ENCODE measurements around the gene SSH2.
"Not testable (repeated sequence)": the region's sequence is repeated elsewhere in the genome, so short reads cannot be mapped to it uniquely, and the experiment has no call there.

Gene SSH2

GRCh38 chr17:29936724-29937123, 6.7 kb upstream of the SSH2 start:
- Histone ChIP-seq H3K9me3 (replicated peaks in 1 of 2; ENCODE audit: control insufficient read depth in 2 of 2, insufficient read depth in 1 of 2, low read depth in 1 of 2, low read length in 2 of 2) (no peaks in the 10 kb centered on the region), H2BK12ac (ENCODE audit: low read length) (no peak overlapping the region), H3K18ac (ENCODE audit: low read length) (no peak overlapping the region), H3K4ac (ENCODE audit: low read length) (no peak overlapping the region), H3K4me1 (ENCODE audit: control insufficient read depth in 2 of 2, insufficient read depth in 1 of 2, low read depth in 1 of 2, low read length in 2 of 2) (peaks cover 0 to 1% of the 10 kb centered on the region in 2 donors), H2AFZ (ENCODE audit: low read length) (no peak overlapping the region), H2BK15ac (ENCODE audit: low read length) (no peak overlapping the region), H4K8ac (ENCODE audit: low read depth, low read length) (no peak overlapping the region), H3K36me3 (replicated peaks in 1 of 2; ENCODE audit: control insufficient read depth in 2 of 2, insufficient read depth in 2 of 2, low read length in 2 of 2) (no peaks in the 10 kb centered on the region), H2BK5ac (ENCODE audit: low read length) (no peak overlapping the region), H2AK5ac (ENCODE audit: low read depth, low read length) (no peak overlapping the region), H3K27ac (replicated peaks; ENCODE audit: low read length) (no peak overlapping the region), H3K9ac (ENCODE audit: low read depth, low read length, poor library complexity) (no peak overlapping the region), H2BK120ac (ENCODE audit: low read depth, low read length) (no peak overlapping the region), H3K27me3 (ENCODE audit: control insufficient read depth in 3 of 3, insufficient read depth in 3 of 3, low read depth in 1 of 3, low read length in 3 of 3) (peaks cover 0 to 13% (median 0%) of the 10 kb centered on the region in 3 experiments), H3K14ac (ENCODE audit: low read length) (no peak overlapping the region), H4K91ac (ENCODE audit: low read depth, low read length, poor library complexity) (no peak overlapping the region), H3K23ac (ENCODE audit: low read depth, low read length, poor library complexity) (no peak overlapping the region), H3K4me3 (ENCODE audit: low read length in 2 of 2) (no peak overlapping the region), H3K79me1 (ENCODE audit: low read depth, low read length) (no peaks in the 10 kb centered on the region), H3K4me2 (ENCODE audit: insufficient read depth, low read length, poor library complexity, severe bottlenecking) (no peak overlapping the region)
- DNase-seq (ENCODE audit: low spot score): no peak
- no CpG with 5 or more reads among the region's 2 CpGs for WGBS, 2 donors (ENCODE audit: extremely low coverage in 2 of 2, insufficient read length in 2 of 2, insufficient replicate concordance in 1 of 2)

- H3K4me2 ChIP-seq (ENCODE audit: insufficient read depth, low read length, poor library complexity, severe bottlenecking); H3K9ac ChIP-seq (ENCODE audit: low read depth, low read length, poor library complexity); H3K14ac ChIP-seq (ENCODE audit: low read length); H2AK5ac ChIP-seq (ENCODE audit: low read depth, low read length); DNase-seq (ENCODE audit: low spot score); H3K27ac ChIP-seq (replicated peaks; ENCODE audit: low read length); H2BK5ac ChIP-seq (ENCODE audit: low read length); H2BK120ac ChIP-seq (ENCODE audit: low read depth, low read length); H3K4me1 ChIP-seq (ENCODE audit: control insufficient read depth in 2 of 2, insufficient read depth in 1 of 2, low read depth in 1 of 2, low read length in 2 of 2); H3K9me3 ChIP-seq (replicated peaks in 1 of 2; ENCODE audit: control insufficient read depth in 2 of 2, insufficient read depth in 1 of 2, low read depth in 1 of 2, low read length in 2 of 2); H2AFZ ChIP-seq (ENCODE audit: low read length); H3K27me3 ChIP-seq (ENCODE audit: control insufficient read depth in 3 of 3, insufficient read depth in 3 of 3, low read depth in 1 of 3, low read length in 3 of 3); H3K36me3 ChIP-seq (replicated peaks in 1 of 2; ENCODE audit: control insufficient read depth in 2 of 2, insufficient read depth in 2 of 2, low read length in 2 of 2); H4K91ac ChIP-seq (ENCODE audit: low read depth, low read length, poor library complexity); H3K4me3 ChIP-seq (ENCODE audit: low read length in 2 of 2); H2BK12ac ChIP-seq (ENCODE audit: low read length); H2BK15ac ChIP-seq (ENCODE audit: low read length); H3K18ac ChIP-seq (ENCODE audit: low read length); H3K23ac ChIP-seq (ENCODE audit: low read depth, low read length, poor library complexity); H3K79me1 ChIP-seq (ENCODE audit: low read depth, low read length); H4K8ac ChIP-seq (ENCODE audit: low read depth, low read length); H3K4ac ChIP-seq (ENCODE audit: low read length): not testable (repeated sequence)
- WGBS, 2 donors (ENCODE audit: extremely low coverage in 2 of 2, insufficient read length in 2 of 2, insufficient replicate concordance in 1 of 2): no CpG with 5 or more reads among the region's 3 CpGs
Observed at GRCh38 chr17:29935909-29936308, 5.9 kb upstream of the SSH2 start.

GRCh38 chr17:29933379-29933778, 3.4 kb upstream of the SSH2 start:
- Histone ChIP-seq H3K36me3 (replicated peaks in 1 of 2; ENCODE audit: control insufficient read depth in 2 of 2, insufficient read depth in 2 of 2, low read length in 2 of 2) (no peaks in the 10 kb centered on the region), H3K79me1 (ENCODE audit: low read depth, low read length) (no peaks in the 10 kb centered on the region), H3K23ac (ENCODE audit: low read depth, low read length, poor library complexity) (no peak overlapping the region), H3K4me1 (ENCODE audit: control insufficient read depth in 2 of 2, insufficient read depth in 1 of 2, low read depth in 1 of 2, low read length in 2 of 2) (peaks cover 3 to 11% of the 10 kb centered on the region in 2 donors), H4K91ac (ENCODE audit: low read depth, low read length, poor library complexity) (no peak overlapping the region), H3K9ac (ENCODE audit: low read depth, low read length, poor library complexity) (no peak overlapping the region), H3K4ac (ENCODE audit: low read length) (no peak overlapping the region), H2BK5ac (ENCODE audit: low read length) (no peak overlapping the region), H3K4me2 (ENCODE audit: insufficient read depth, low read length, poor library complexity, severe bottlenecking) (no peak overlapping the region), H2BK12ac (ENCODE audit: low read length) (no peak overlapping the region), H3K27ac (replicated peaks; ENCODE audit: low read length) (no peak overlapping the region), H4K8ac (ENCODE audit: low read depth, low read length) (no peak overlapping the region), H3K27me3 (ENCODE audit: control insufficient read depth in 3 of 3, insufficient read depth in 3 of 3, low read depth in 1 of 3, low read length in 3 of 3) (peaks cover 0 to 7% (median 0%) of the 10 kb centered on the region in 3 experiments), H3K14ac (ENCODE audit: low read length) (no peak overlapping the region), H3K18ac (ENCODE audit: low read length) (no peak overlapping the region), H2BK120ac (ENCODE audit: low read depth, low read length) (no peak overlapping the region), H2AK5ac (ENCODE audit: low read depth, low read length) (no peak overlapping the region), H2AFZ (ENCODE audit: low read length) (no peak overlapping the region), H3K9me3 (replicated peaks in 1 of 2; ENCODE audit: control insufficient read depth in 2 of 2, insufficient read depth in 1 of 2, low read depth in 1 of 2, low read length in 2 of 2) (no peaks in the 10 kb centered on the region), H3K4me3 (ENCODE audit: low read length in 2 of 2) (no peak overlapping the region), H2BK15ac (ENCODE audit: low read length) (no peak overlapping the region)
- no CpG with 5 or more reads among the region's 2 CpGs for WGBS, 2 donors (ENCODE audit: extremely low coverage in 2 of 2, insufficient read length in 2 of 2, insufficient replicate concordance in 1 of 2)
- no peak for DNase-seq (ENCODE audit: low spot score)

GRCh38 chr17:29931231-29931932, 1.4 kb upstream of the SSH2 start:
- Histone ChIP-seq H3K79me1 (ENCODE audit: low read depth, low read length) (no peaks in the 10 kb centered on the region), H3K9ac (ENCODE audit: low read depth, low read length, poor library complexity) (no peak overlapping the region), H2AFZ (ENCODE audit: low read length) (peak overlapping the region; percentile 67), H3K4me2 (ENCODE audit: insufficient read depth, low read length, poor library complexity, severe bottlenecking) (peak overlapping the region; percentile 52), H3K27me3 (ENCODE audit: control insufficient read depth in 3 of 3, insufficient read depth in 3 of 3, low read depth in 1 of 3, low read length in 3 of 3) (peaks cover 0 to 3% (median 0%) of the 10 kb centered on the region in 3 experiments), H3K18ac (ENCODE audit: low read length) (no peak overlapping the region), H2BK15ac (ENCODE audit: low read length) (no peak overlapping the region), H2BK5ac (ENCODE audit: low read length) (no peak overlapping the region), H2AK5ac (ENCODE audit: low read depth, low read length) (no peak overlapping the region), H2BK120ac (ENCODE audit: low read depth, low read length) (no peak overlapping the region), H4K91ac (ENCODE audit: low read depth, low read length, poor library complexity) (no peak overlapping the region), H3K9me3 (replicated peaks in 1 of 2; ENCODE audit: control insufficient read depth in 2 of 2, insufficient read depth in 1 of 2, low read depth in 1 of 2, low read length in 2 of 2) (no peaks in the 10 kb centered on the region), H3K23ac (ENCODE audit: low read depth, low read length, poor library complexity) (no peak overlapping the region), H4K8ac (ENCODE audit: low read depth, low read length) (no peak overlapping the region), H3K36me3 (replicated peaks in 1 of 2; ENCODE audit: control insufficient read depth in 2 of 2, insufficient read depth in 2 of 2, low read length in 2 of 2) (no peaks in the 10 kb centered on the region), H3K14ac (ENCODE audit: low read length) (no peak overlapping the region), H3K4me1 (ENCODE audit: control insufficient read depth in 2 of 2, insufficient read depth in 1 of 2, low read depth in 1 of 2, low read length in 2 of 2) (peaks cover 3 to 13% of the 10 kb centered on the region in 2 donors), H3K27ac (replicated peaks; ENCODE audit: low read length) (no peak overlapping the region), H3K4me3 (ENCODE audit: low read length in 2 of 2) (peak overlapping the region in 1 of 2 donors; percentile 74), H3K4ac (ENCODE audit: low read length) (no peak overlapping the region), H2BK12ac (ENCODE audit: low read length) (no peak overlapping the region)
- DNase-seq (ENCODE audit: low spot score): peak; percentile 54
- no CpG with 5 or more reads among the region's 3 CpGs for WGBS, 2 donors (ENCODE audit: extremely low coverage in 2 of 2, insufficient read length in 2 of 2, insufficient replicate concordance in 1 of 2)
